ENCODE measurements around the gene SLC5A12.

Gene SLC5A12

GRCh38 chr11:26730414-26731083 lies 8.7 kb upstream of the SLC5A12 start:
- in situ Hi-C loops (cut with MboI; ENCODE audit: low sequenced_read_pairs, unreplicated experiment) = no loop called here
- TF ChIP-seq, protein P1, sequence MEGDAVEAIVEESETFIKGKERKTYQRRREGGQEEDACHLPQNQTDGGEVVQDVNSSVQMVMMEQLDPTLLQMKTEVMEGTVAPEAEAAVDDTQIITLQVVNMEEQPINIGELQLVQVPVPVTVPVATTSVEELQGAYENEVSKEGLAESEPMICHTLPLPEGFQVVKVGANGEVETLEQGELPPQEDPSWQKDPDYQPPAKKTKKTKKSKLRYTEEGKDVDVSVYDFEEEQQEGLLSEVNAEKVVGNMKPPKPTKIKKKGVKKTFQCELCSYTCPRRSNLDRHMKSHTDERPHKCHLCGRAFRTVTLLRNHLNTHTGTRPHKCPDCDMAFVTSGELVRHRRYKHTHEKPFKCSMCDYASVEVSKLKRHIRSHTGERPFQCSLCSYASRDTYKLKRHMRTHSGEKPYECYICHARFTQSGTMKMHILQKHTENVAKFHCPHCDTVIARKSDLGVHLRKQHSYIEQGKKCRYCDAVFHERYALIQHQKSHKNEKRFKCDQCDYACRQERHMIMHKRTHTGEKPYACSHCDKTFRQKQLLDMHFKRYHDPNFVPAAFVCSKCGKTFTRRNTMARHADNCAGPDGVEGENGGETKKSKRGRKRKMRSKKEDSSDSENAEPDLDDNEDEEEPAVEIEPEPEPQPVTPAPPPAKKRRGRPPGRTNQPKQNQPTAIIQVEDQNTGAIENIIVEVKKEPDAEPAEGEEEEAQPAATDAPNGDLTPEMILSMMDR (IDR thresholded peaks at IDR 0.05; ENCODE audit: borderline replicate concordance, control extremely low read depth, extremely low read depth, insufficient read depth, missing control alignments) = no peak
- no peak for DNase-seq (ENCODE audit: low spot score)

- no peak for DNase-seq (ENCODE audit: low spot score)
- TF ChIP-seq, protein P1 (IDR thresholded peaks at IDR 0.05; ENCODE audit: borderline replicate concordance, control extremely low read depth, extremely low read depth, insufficient read depth, missing control alignments) = no peak
- in situ Hi-C loops (cut with MboI; ENCODE audit: low sequenced_read_pairs, unreplicated experiment) = no loop called here
Measured at GRCh38 chr11:26729284-26729683, 7.4 kb upstream of the SLC5A12 start.

DNA sequence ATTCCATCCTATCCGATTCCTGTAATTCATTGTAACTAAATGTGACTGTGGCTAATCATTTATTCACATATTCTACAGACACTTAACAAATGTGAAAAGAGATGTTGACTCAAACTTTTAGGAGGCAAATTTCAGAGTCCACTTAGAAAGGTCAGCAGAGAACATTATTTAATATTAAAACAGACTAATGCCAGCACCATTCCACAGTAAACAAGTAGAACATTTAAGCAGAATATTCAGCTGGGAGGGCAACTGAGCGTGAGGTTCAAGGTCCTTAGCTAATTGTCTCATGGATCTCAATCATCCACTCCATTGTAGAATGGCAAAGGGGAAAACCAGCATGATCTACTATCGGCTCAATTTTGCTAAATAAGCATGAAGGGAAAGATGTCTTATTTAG lies 5.1 kb upstream of the SLC5A12 start:
- DNase-seq (ENCODE audit: low spot score) = no peak
- TF ChIP-seq, protein P1 (IDR thresholded peaks at IDR 0.05; ENCODE audit: borderline replicate concordance, control extremely low read depth, extremely low read depth, insufficient read depth, missing control alignments) = no peak
- in situ Hi-C loops (cut with MboI; ENCODE audit: low sequenced_read_pairs, unreplicated experiment) = no loop called here

DNA sequence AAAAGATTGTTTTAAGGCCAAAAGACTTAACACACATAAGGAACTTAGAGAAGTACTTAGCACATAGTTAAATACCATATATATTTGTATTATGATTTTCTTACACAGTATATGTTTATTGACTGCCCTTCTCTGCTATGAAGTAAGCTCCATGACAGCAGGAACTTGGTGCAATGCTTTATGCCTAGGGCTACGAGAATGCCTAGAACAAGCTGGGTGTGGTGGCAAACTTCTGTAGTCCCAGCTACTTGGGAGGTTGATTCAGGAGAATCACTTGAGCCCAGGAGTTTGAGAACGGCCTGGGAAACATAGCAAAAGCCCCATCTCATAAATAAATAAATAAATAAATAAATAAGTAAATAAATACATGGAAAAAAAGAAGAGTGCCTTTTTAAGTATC lies 1.9 kb downstream of the SLC5A12 start:
- no peak for DNase-seq (ENCODE audit: low spot score)
- in situ Hi-C loops (cut with MboI; ENCODE audit: low sequenced_read_pairs, unreplicated experiment) = no loop called here
- TF ChIP-seq, protein P1 (IDR thresholded peaks at IDR 0.05; ENCODE audit: borderline replicate concordance, control extremely low read depth, extremely low read depth, insufficient read depth, missing control alignments) = no peak

- no peak for DNase-seq (ENCODE audit: low spot score)
- in situ Hi-C loops (cut with MboI; ENCODE audit: low sequenced_read_pairs, unreplicated experiment) = no loop called here
- TF ChIP-seq, protein P1 (IDR thresholded peaks at IDR 0.05; ENCODE audit: borderline replicate concordance, control extremely low read depth, extremely low read depth, insufficient read depth, missing control alignments) = no peak
Measured at GRCh38 chr11:26719289-26719973, 2.4 kb downstream of the SLC5A12 start.

GRCh38 chr11:26717771-26718170 lies 4.1 kb downstream of the SLC5A12 start:
- no peak for DNase-seq (ENCODE audit: low spot score)
- TF ChIP-seq, protein P1 (IDR thresholded peaks at IDR 0.05; ENCODE audit: borderline replicate concordance, control extremely low read depth, extremely low read depth, insufficient read depth, missing control alignments) = no peak
- in situ Hi-C loops (cut with MboI; ENCODE audit: low sequenced_read_pairs, unreplicated experiment) = no loop called here

Data from GM13976 (cell line).